Activated T-cell treated with anti-CD3 and anti-CD28 coated beads, Interleukin-2, amount 50 U/mL, for 72 hours (primary cell): ENCODE results near the gene NYAP1. TPM values are rescaled to one million over a fixed set of nuclear protein-coding genes. Genes with fewer than 3 reads are reported as not detected.
"Not testable (repeated sequence)": the region's sequence is repeated elsewhere in the genome, so short reads cannot be mapped to it uniquely, and the experiment has no call there.

Source experiments
- ATAC-seq, 2 donors: fragments of 150-1000 bp; cut with Tn5 transposase; replicated peaks in 1 of 2; 2 replicates each; pipeline ENCODE4 v1.10.0; 2021; ENCODE audit warnings: moderate library complexity in 2 of 2, mild to moderate bottlenecking in 1 of 2
- DNase-seq, 2 donors: peaks; one replicate each; pipeline ENCODE4 v3.0.0; 2021 to 2022; ENCODE audit warnings: mixed read lengths in 1 of 2
- H3K27ac Mint-ChIP-seq: one replicate; pipeline ENCODE4 v1.8.0; 2022; ENCODE audit warnings: mild to moderate bottlenecking, moderate library complexity, mixed read lengths
- H3K27me3 Mint-ChIP-seq: one replicate; pipeline ENCODE4 v1.8.0; 2022; ENCODE audit warnings: low read depth, mixed read lengths
- H3K36me3 Mint-ChIP-seq, 2 donors: one replicate each; pipeline ENCODE4 v1.8.0; 2022; ENCODE audit warnings: mixed read lengths in 2 of 2, mild to moderate bottlenecking in 1 of 2; ENCODE audit not compliant: insufficient read depth in 2 of 2
- H3K4me1 Mint-ChIP-seq: one replicate; pipeline ENCODE4 v1.8.0; 2022; ENCODE audit warnings: low read depth, mixed read lengths
- H3K4me3 Mint-ChIP-seq, 2 donors: one replicate each; pipeline ENCODE4 v1.8.0; 2022; ENCODE audit warnings: mild to moderate bottlenecking in 2 of 2, mixed read lengths in 2 of 2, moderate library complexity in 2 of 2
- H3K9me3 Mint-ChIP-seq, 2 donors: one replicate each; pipeline ENCODE4 v1.8.0; 2022; ENCODE audit warnings: mixed read lengths in 2 of 2
- total RNA-seq, 2 donors: library from RNA; stranded (reverse); gene quantifications; one replicate each; pipeline ENCODE4 v1.2.3, GENCODE V29; 2022

The NYAP1 gene
- total RNA-seq, result under 1 TPM; 0.67 to 0.72 TPM

DNA sequence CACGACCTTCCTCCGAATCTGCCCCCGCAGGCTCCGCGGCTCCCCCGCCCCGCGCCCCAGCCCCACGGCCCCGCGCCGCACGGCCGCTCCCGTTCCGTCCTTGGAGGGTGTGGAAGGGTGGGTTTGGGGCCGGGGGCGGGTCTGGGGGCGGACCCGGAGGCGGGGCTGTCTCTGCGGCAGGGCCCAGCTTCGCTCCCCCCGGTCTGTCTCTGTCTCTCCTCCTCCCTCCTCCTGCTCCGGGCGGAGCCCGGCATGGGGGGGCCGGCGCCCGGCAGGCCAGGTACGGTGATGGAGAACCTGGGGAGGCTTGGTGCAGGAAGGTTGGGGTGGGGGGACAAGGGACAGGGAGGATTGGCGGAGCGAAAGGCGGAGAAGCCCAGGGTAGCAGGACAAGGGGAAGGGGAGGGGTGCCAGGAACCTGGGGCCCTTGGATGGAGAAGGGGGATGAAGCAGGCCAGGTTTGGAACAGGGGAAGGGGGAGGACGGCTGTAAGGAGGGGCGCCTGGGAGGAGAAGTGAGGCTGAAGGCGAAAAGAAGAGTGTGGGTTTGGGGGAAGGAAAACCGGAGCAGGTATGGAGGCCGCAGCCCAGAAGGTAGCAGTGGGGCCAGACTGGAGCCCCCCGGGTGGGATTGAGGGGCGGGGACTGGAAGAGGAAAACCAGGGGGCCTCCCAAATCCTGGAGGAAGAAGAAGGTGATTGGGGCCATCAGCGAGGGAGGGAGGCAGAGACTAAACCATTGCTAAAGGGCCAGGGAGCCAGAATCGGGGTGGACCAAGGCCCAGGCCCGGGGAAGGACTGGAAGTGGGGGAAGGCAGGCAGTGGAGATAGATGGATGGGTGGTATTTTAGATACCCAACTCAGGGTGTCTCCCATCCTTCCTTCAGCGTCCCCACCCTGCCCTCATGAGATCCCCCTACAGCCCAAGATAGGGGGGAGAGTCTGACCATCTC, at the start of gene NYAP1:
NYAP1 (plus strand) TSS at position 206 of the 951 bp plus-strand sequence. CDS start 1,385 bp downstream, outside the sequence.
- H3K4me1 Mint-ChIP-seq, result peaks cover 13% of the 10 kb centered on the region
- peak within 1 kb of the TSS; percentile 68 for H3K27ac Mint-ChIP-seq
- ATAC-seq (peak; percentile 26 to 27), DNase-seq (peak in 1 of 2 donors; percentile 42)
- H3K27me3 Mint-ChIP-seq, result no peaks in the 10 kb centered on the region
- no peaks in the 10 kb centered on the region for H3K9me3 Mint-ChIP-seq
- H3K4me3 Mint-ChIP-seq, result peak within 1 kb of the TSS; percentile 96 to 97
- peaks cover 0 to 2% of the 10 kb centered on the region in 2 donors for H3K36me3 Mint-ChIP-seq

DNA sequence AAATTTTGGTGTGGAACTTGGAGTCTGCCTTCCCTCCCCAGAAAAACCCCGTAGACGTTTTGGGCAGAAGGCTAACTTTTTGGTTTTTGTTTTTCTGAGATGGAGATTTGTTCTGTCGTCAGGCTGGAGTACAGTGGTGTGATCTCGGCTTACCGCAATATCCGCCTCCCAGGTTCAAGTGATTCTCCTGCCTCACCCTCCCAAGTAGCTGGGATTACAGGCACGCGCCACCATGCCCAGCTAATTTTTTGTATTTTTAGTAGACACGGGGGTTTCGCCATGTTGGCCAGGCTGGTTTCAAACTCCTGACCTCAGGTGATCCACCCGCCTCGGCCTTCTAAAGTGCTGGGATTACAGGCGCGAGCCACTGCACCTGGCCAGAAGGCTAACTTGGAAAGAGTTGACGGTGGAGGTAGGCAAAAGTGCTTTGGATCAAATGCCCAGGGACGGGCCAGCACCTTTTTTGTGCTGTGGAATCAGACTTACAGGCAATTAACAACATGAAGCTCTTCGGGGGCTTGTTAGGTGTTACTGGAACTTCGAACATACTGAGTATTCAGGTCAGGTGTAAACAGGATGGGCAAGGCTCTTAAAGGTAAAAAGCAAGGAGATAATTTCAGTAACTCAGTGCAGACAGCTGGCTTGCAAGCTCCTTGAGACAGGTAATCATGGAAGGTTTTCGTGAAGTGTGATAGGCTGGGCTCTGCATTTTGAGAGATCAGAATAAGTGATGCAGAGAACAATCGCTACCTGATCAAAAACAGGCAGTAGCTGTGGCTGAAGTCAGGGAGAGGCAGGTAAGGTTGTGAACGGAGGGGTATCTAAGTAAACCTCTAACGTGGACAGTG, 49.2 kb upstream of the NYAP1 start:
- ATAC-seq (no peak), DNase-seq (no peak)
- Mint-ChIP-seq H3K36me3 (peaks cover 12 to 31% of the 10 kb centered on the region in 2 donors), H3K27ac (peak overlapping the region; percentile 69), H3K4me1 (peaks cover 41% of the 10 kb centered on the region), H3K27me3 (no peaks in the 10 kb centered on the region), H3K4me3 (peak overlapping the region; percentile 84 to 95), H3K9me3 (no peaks in the 10 kb centered on the region)

DNA sequence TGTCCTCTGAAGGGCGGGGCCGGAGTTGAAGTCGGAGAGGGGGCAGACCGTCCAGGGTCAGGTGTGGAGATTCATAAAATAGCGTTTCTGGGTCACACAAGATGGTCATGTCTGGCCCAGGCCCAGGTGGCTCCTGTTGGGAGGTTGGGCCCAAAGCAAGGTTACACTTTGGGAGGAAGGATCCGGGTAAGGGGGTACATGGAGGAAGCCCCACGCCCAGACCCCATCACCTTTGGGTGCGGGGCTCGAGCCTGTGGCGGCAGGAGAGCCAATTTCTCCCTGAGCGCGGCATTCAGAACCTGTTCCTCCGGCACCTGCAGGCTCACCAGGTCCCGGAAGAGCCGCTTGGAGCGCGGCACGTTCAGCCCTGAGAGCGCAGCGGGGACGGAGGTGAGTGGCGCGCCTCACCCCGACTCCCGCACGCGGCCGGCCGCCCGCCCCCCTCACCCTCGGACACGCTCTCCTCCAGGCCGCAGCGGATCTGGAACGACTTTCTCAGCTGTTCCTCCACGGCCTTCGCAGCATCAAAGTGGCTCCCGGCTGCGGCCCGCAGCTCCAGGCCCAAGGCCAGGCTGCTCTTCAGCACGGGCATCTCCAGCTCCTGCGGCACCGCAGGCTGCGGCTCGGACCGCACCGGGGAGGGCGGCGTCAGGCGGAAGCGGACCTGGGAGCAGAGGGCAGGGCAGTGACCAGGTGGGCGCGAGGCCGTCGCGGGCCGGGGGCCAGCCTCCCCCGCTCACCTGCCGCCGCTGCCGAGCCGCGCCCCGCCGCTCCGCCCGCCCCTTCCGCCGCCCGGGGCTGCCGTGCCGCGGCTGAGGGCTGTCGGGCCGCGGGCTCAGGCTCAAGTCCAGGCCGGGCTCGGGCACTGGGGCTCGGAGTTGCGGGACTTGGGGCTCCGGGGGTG, 48.1 kb upstream of the NYAP1 start:
- H3K4me1 Mint-ChIP-seq, result peaks cover 40% of the 10 kb centered on the region
- DNase-seq (peak; percentile 52 to 57), ATAC-seq (peak; percentile 28 to 29)
- no peaks in the 10 kb centered on the region for H3K27me3 Mint-ChIP-seq
- peaks cover 10 to 29% of the 10 kb centered on the region in 2 donors for H3K36me3 Mint-ChIP-seq
- peak overlapping the region; percentile 96 to 97 for H3K4me3 Mint-ChIP-seq
- peak overlapping the region; percentile 57 for H3K27ac Mint-ChIP-seq
- H3K9me3 Mint-ChIP-seq, result no peaks in the 10 kb centered on the region

DNA sequence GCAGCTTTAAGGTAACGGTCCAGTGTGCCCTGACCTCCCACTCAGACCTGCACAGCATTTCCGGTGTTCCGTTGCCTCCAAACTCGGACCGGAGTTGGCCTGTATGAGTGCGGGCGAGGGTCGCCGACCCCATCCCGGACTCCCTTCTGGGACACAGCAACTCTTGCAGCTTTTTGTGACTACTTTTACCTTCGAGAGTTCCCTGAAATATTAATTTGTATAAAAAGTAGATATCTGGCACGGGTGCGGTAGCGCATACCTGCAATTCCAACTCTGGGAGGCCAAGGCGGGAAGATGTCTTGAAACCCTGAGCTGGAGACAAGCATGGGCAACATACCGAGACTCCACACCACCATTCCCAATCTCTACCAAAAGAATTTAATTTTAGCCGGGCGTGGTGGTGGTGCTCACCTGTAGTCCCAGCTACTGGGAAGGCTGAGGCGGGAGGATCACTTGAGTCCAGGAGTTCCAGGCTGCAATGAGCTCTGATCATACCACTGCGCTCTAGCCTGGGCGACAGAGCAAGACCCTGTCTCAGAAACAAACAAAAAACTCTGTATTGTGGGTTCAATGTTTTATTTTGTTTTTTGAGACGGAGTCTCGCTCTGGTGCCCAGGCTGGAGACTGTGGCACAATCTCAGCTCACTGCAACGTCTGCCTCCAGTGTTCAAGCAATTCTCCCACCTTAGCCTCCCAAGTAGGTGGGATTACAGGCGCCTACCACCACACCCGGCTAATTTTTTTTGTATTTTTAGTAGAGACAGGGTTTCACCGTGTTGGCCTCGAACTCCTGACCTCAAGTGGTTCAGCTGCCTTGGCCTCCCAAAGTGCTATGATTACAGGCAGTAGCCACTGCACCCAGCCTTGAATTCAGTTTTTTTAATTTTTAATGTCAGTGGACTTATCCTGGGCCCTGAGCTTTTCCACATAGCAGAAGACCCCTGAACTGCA, 46.3 kb upstream of the NYAP1 start:
- no peak for DNase-seq
- Mint-ChIP-seq H3K27me3 (no peaks in the 10 kb centered on the region), H3K4me1 (peaks cover 27% of the 10 kb centered on the region), H3K36me3 (peaks cover 10 to 29% of the 10 kb centered on the region in 2 donors), H3K9me3 (no peaks in the 10 kb centered on the region), H3K27ac (no peak overlapping the region), H3K4me3 (peak overlapping the region; percentile 50 to 96)
- no peak for ATAC-seq

DNA sequence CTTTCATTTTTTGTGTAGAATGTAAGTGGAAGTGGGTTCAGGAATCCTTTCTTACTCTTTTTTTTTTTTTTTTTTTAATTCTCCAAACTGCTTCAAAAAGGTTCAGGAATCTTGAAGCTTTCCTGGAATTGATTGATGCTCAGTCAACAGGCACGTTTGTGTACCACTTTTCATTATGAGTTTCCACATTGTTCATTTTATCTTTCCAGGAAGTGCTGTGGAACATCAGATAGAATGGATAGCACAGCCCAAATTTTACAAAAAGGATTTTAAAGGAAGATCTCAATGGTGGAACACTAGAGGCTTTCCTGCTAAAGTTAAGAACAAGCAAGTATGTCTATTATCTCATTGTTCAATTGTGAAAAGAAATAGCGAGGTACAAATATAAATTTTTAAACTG, 45.6 kb upstream of the NYAP1 start:
- H3K27ac Mint-ChIP-seq, result peak overlapping the region; percentile 73
- H3K27me3 Mint-ChIP-seq, result no peaks in the 10 kb centered on the region
- ATAC-seq (no peak), DNase-seq (no peak)
- H3K9me3 Mint-ChIP-seq, result no peaks in the 10 kb centered on the region
- peaks cover 22% of the 10 kb centered on the region for H3K4me1 Mint-ChIP-seq
- H3K36me3 Mint-ChIP-seq, result peaks cover 10 to 23% of the 10 kb centered on the region in 2 donors
- peak overlapping the region in 1 of 2 donors; percentile 27 for H3K4me3 Mint-ChIP-seq

GRCh38 chr7:100438731-100439130, 45.0 kb upstream of the NYAP1 start:
- not testable (repeated sequence) for H3K27me3 Mint-ChIP-seq, ATAC-seq, H3K4me3 Mint-ChIP-seq, H3K27ac Mint-ChIP-seq, H3K9me3 Mint-ChIP-seq, DNase-seq
- Mint-ChIP-seq H3K4me1 (peaks cover 16% of the 10 kb centered on the region), H3K36me3 (peaks cover 8 to 19% of the 10 kb centered on the region in 2 donors)

DNA sequence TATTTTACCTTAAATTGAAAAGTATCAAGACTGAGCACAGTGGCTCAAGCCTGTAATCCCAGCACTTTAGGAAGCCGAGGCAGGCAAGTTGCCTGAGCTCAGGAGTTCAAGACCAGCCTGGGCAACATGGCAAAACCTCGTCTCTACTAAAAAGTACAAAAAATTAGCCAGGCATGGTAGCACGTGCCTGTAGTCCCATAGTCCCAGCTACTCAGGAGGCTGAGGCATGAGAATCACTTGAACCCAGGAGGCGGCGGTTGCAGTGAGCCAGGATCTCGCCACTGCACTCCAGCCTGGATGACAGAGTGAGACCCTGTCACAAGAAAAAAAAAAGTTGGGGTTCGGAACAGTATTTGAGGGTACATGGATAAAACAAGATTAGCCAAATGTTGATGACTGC, 44.5 kb upstream of the NYAP1 start:
- Mint-ChIP-seq H3K4me1 (peaks cover 14% of the 10 kb centered on the region), H3K36me3 (peaks cover 7 to 15% of the 10 kb centered on the region in 2 donors)
- H3K27me3 Mint-ChIP-seq, H3K27ac Mint-ChIP-seq, H3K4me3 Mint-ChIP-seq, ATAC-seq, H3K9me3 Mint-ChIP-seq, DNase-seq: not testable (repeated sequence)

- DNase-seq (no peak), ATAC-seq (peak in 1 of 2 donors; percentile 8)
- H3K27me3 Mint-ChIP-seq, result no peaks in the 10 kb centered on the region
- no peaks in the 10 kb centered on the region for H3K9me3 Mint-ChIP-seq
- no peak overlapping the region for H3K4me3 Mint-ChIP-seq
- no peak overlapping the region for H3K27ac Mint-ChIP-seq
- peaks cover 10% of the 10 kb centered on the region for H3K4me1 Mint-ChIP-seq
- H3K36me3 Mint-ChIP-seq, result no peaks in the 10 kb centered on the region
Measured at GRCh38 chr7:100441641-100442535, 41.8 kb upstream of the NYAP1 start.

DNA sequence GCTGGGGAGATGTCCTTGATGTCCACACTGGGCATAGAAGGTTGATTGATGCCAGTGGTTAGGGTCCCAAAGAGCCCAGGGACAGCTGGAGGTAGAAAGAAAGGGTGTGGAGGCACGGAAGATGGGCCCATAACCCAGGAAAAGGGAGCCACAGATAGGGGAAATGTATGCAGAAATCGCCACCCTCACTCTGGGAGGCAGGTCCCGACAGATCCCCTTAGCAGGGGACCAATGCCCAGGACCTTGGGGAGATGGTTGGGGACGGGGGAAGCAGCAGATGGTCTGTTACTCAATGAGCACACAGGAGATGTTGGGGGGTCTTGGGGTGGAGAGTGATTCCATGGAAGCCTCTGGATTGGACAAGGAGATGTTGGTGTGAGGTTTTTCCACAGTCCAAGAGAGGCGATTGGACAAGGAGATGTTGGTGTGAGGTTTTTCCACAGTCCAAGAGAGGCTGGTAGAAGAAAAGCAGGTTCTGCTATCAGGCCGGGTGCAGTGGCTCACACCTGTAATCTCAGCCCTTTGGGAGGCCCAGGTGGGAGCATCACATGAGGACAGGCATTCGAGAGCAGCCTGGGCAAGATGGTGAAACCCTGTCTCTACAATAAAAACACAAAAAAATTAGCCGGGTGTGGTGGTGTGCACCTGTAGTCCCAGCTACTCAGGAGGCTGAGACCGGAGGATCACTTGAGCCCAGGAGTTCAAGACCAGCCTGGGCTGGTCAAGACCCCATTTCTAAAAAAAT, 40.5 kb upstream of the NYAP1 start:
- Mint-ChIP-seq H3K4me1 (peaks cover 10% of the 10 kb centered on the region), H3K27ac (no peak overlapping the region), H3K4me3 (no peak overlapping the region), H3K9me3 (no peaks in the 10 kb centered on the region), H3K36me3 (no peaks in the 10 kb centered on the region), H3K27me3 (no peaks in the 10 kb centered on the region)
- ATAC-seq (no peak), DNase-seq (no peak)
